ENCODE measurements around the gene MACROD2. TPM values are rescaled to one million over a fixed set of nuclear protein-coding genes. Genes with fewer than 3 reads are reported as not detected.

The MACROD2 gene
- total RNA-seq, 6 experiments from 2014 or later = 0.05 to 0.57 (median 0.11) TPM; not detected in 1

- no peak for TF ChIP-seq CTCF (IDR thresholded peaks at IDR 0.05)
- Mint-ChIP-seq H3K4me3 (no peak overlapping the region), H3K27me3 (ENCODE audit: insufficient read depth) (no peaks in the 10 kb centered on the region), H3K9me3 (peaks cover 41% of the 10 kb centered on the region), H3K27ac (no peak overlapping the region), H3K4me1 (ENCODE audit: low read depth) (no peaks in the 10 kb centered on the region), H3K36me3 (ENCODE audit: low read depth) (no peaks in the 10 kb centered on the region)
- DNase-seq = no peak
These were observed 423.1 kb downstream of the MACROD2 start for GRCh38 chr20:14418376-14418775.

- Mint-ChIP-seq H3K9me3 (peaks cover 36% of the 10 kb centered on the region), H3K36me3 (ENCODE audit: low read depth) (no peaks in the 10 kb centered on the region), H3K27ac (no peak overlapping the region), H3K27me3 (ENCODE audit: insufficient read depth) (no peaks in the 10 kb centered on the region), H3K4me1 (ENCODE audit: low read depth) (no peaks in the 10 kb centered on the region), H3K4me3 (no peak overlapping the region)
- no peak for TF ChIP-seq CTCF (IDR thresholded peaks at IDR 0.05)
- no peak for DNase-seq
These were observed 427.6 kb downstream of the MACROD2 start for GRCh38 chr20:14422892-14423291.

DNA sequence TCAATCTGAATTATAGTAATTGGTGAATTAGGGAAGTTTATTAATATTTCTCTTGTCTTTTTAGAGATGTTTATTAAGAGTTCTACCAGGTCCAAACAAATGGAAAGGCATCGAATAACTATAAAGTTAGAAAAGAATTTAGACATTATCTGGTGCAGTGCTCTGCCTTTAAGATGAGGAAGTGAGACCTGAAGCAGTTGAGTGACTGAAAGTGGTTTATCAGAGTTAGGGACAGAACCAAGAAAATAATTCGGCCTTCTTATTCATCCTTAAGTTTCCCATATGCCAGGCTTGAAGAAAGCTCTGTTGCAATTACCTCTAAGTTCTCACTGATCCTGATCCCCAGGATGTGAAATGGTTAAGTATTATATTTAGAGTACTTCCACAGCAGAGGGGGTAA, 436.3 kb downstream of the MACROD2 start:
- Mint-ChIP-seq H3K27ac (no peak overlapping the region), H3K4me3 (no peak overlapping the region), H3K27me3 (ENCODE audit: insufficient read depth) (no peaks in the 10 kb centered on the region; the same call in 1 of the 2 replicates), H3K9me3 (peaks cover 34% of the 10 kb centered on the region), H3K4me1 (ENCODE audit: low read depth) (no peaks in the 10 kb centered on the region), H3K36me3 (ENCODE audit: low read depth) (0 out of 2 replicates have a peak, but pooled peaks cover 4% of the 10 kb centered on the region)
- no peak for DNase-seq
- TF ChIP-seq CTCF (IDR thresholded peaks at IDR 0.05) = no peak

DNA sequence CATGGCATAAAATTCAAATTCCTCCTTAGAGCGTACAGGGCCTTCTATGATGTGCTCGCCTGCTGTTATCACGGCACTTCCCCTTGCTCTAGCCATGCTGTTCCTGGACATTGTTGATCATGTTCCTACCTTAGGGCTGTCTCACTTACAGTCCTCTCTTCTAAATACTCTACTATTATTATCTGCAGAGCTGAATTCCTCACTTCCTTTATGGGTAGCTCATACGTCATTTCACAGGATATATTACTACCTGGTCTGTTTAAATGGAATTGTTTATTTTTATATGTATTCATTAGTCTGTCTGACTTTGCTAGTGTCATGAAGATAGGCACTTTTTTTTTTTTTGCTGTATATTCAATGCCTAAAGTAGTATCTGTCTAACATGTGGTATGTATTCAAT, 436.8 kb downstream of the MACROD2 start:
- H3K27ac Mint-ChIP-seq = no peak overlapping the region
- H3K36me3 Mint-ChIP-seq (ENCODE audit: low read depth) = 0 out of 2 replicates have a peak, but pooled peaks cover 4% of the 10 kb centered on the region
- no peaks in the 10 kb centered on the region for H3K4me1 Mint-ChIP-seq (ENCODE audit: low read depth)
- H3K9me3 Mint-ChIP-seq = peaks cover 30% of the 10 kb centered on the region
- no peak overlapping the region for H3K4me3 Mint-ChIP-seq
- no peak for TF ChIP-seq CTCF (IDR thresholded peaks at IDR 0.05)
- H3K27me3 Mint-ChIP-seq (ENCODE audit: insufficient read depth) = no peaks in the 10 kb centered on the region; the same call in 1 of the 2 replicates
- DNase-seq = no peak

DNA sequence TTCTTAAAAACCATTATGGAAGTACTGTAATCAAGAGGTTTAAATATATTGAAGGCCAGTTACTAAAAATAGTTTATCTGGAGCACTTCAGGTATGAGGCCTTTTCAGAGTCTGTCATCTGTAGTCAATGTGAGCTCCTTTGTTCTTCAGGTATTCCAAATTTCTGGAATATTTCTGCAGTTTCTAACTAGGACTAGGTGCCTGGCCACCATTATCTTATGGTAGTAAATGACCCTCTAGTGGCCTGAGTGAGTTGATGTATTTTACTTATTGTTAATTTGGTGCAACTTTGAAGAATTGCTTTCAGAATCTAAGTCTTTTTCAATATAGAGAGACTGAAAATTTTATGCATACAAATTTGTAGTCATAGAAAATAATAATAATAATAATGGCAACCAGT, 437.3 kb downstream of the MACROD2 start:
- no peak overlapping the region for H3K27ac Mint-ChIP-seq
- DNase-seq = no peak
- H3K9me3 Mint-ChIP-seq = peaks cover 29% of the 10 kb centered on the region
- no peak for TF ChIP-seq CTCF (IDR thresholded peaks at IDR 0.05)
- no peak overlapping the region for H3K4me3 Mint-ChIP-seq
- 0 out of 2 replicates have a peak, but pooled peaks cover 4% of the 10 kb centered on the region for H3K36me3 Mint-ChIP-seq (ENCODE audit: low read depth)
- H3K4me1 Mint-ChIP-seq (ENCODE audit: low read depth) = no peaks in the 10 kb centered on the region
- H3K27me3 Mint-ChIP-seq (ENCODE audit: insufficient read depth) = no peaks in the 10 kb centered on the region; the same call in 1 of the 2 replicates
